OCI-LY1 (cell line): Measurements from ENCODE around the gene CSGALNACT2.

Experiments
- H2AFZ ChIP-seq: fragments of 200-600 bp; sonication (generic), shearing (Covaris generic); 2 replicates; pipeline ENCODE4 v1.6.0; 2014; ENCODE audit warnings: antibody characterized with exemption, mild to moderate bottlenecking, low read length
- H3F3A ChIP-seq: fragments of 200-600 bp; sonication (generic), shearing (Covaris generic); 2 replicates; pipeline ENCODE4 v1.6.0; 2014; ENCODE audit warnings: mild to moderate bottlenecking, antibody characterized with exemption, low read length, moderate library complexity; ENCODE audit not compliant: insufficient read depth
- H3K27ac ChIP-seq: fragments of 200-600 bp; sonication (generic); 2 replicates; pipeline ENCODE4 v1.5.1; 2014; ENCODE audit warnings: low read length, mixed run types, mild to moderate bottlenecking, low read depth; ENCODE audit not compliant: poor library complexity, severe bottlenecking
- H3K27me3 ChIP-seq: fragments of 200-600 bp; sonication (generic); 2 replicates; pipeline ENCODE4 v1.6.0; 2014; ENCODE audit warnings: antibody characterized with exemption, mild to moderate bottlenecking, low read length, moderate library complexity; ENCODE audit not compliant: insufficient read depth
- H3K36me3 ChIP-seq: fragments of 200-600 bp; sonication (generic); 2 replicates; pipeline ENCODE4 v1.6.1; 2014; ENCODE audit warnings: mild to moderate bottlenecking, antibody characterized with exemption, low read length, moderate library complexity, mixed read lengths; ENCODE audit not compliant: insufficient read depth
- H3K4me1 ChIP-seq: fragments of 200-600 bp; sonication (generic); 2 replicates; pipeline ENCODE4 v1.5.1; 2014; ENCODE audit warnings: mild to moderate bottlenecking, low read length, moderate library complexity; ENCODE audit not compliant: insufficient read depth, severe bottlenecking
- H3K4me2 ChIP-seq: fragments of 200-600 bp; sonication (generic), shearing (Covaris generic); 2 replicates; pipeline ENCODE4 v1.6.1; 2014; ENCODE audit warnings: low read length
- H3K4me3 ChIP-seq: fragments of 200-600 bp; sonication (generic); 2 replicates; pipeline ENCODE4 v1.5.1; 2014; ENCODE audit warnings: low read length, low read depth, mild to moderate bottlenecking, mixed read lengths; ENCODE audit not compliant: poor library complexity, severe bottlenecking
- H3K79me2 ChIP-seq: fragments of 200-600 bp; shearing (Covaris generic); 2 replicates; pipeline ENCODE4 v1.6.1; 2016; ENCODE audit warnings: mixed run types, low read length, mixed read lengths; ENCODE audit not compliant: insufficient read depth
- H3K9ac ChIP-seq: fragments of 200-600 bp; sonication (generic), shearing (Covaris generic); 2 replicates; pipeline ENCODE4 v1.6.1; 2014; ENCODE audit warnings: mild to moderate bottlenecking, low read length, mixed read lengths
- H3K9me2 ChIP-seq: fragments of 200-600 bp; sonication (generic), shearing (Covaris generic); 2 replicates; pipeline ENCODE4 v1.6.1; 2014; ENCODE audit warnings: low read depth, mild to moderate bottlenecking, low read length, mixed read lengths
- H3K9me3 ChIP-seq: fragments of 200-600 bp; shearing (Covaris generic); 2 replicates; pipeline ENCODE4 v1.6.1; 2014; ENCODE audit warnings: low read length, mixed read lengths
- H4K20me1 ChIP-seq: fragments of 200-600 bp; sonication (generic), shearing (Covaris generic); 2 replicates; pipeline ENCODE4 v1.6.0; 2016; ENCODE audit warnings: mild to moderate bottlenecking, low read length; ENCODE audit not compliant: insufficient read depth
- EZH2 ChIP-seq: fragments of 200-600 bp; sonication (generic), shearing (Covaris generic); IDR thresholded peaks from 2 replicates; pipeline ENCODE4 v1.8.0; 2017; ENCODE audit warnings: borderline replicate concordance, mixed run types, mild to moderate bottlenecking, antibody characterized with exemption, low read length, moderate library complexity, mixed read lengths
- TF ChIP-seq, protein P1 (sequence below): fragments of 200-600 bp; sonication (generic), shearing (Covaris generic); IDR thresholded peaks from 2 replicates; pipeline ENCODE4 v1.5.1; 2017; ENCODE audit warnings: mild to moderate bottlenecking, antibody characterized with exemption, low read length, moderate library complexity, mixed read lengths

Gene CSGALNACT2

GRCh38 chr10:43186150-43186549 is 47.9 kb downstream of the CSGALNACT2 start:
- TF ChIP-seq, protein P1, sequence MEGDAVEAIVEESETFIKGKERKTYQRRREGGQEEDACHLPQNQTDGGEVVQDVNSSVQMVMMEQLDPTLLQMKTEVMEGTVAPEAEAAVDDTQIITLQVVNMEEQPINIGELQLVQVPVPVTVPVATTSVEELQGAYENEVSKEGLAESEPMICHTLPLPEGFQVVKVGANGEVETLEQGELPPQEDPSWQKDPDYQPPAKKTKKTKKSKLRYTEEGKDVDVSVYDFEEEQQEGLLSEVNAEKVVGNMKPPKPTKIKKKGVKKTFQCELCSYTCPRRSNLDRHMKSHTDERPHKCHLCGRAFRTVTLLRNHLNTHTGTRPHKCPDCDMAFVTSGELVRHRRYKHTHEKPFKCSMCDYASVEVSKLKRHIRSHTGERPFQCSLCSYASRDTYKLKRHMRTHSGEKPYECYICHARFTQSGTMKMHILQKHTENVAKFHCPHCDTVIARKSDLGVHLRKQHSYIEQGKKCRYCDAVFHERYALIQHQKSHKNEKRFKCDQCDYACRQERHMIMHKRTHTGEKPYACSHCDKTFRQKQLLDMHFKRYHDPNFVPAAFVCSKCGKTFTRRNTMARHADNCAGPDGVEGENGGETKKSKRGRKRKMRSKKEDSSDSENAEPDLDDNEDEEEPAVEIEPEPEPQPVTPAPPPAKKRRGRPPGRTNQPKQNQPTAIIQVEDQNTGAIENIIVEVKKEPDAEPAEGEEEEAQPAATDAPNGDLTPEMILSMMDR, result no peak
- no peak for TF ChIP-seq EZH2
- Histone ChIP-seq H4K20me1 (no peaks in the 10 kb centered on the region), H3K79me2 (no peaks in the 10 kb centered on the region), H3K9ac (no peak overlapping the region), H3K9me3 (no peaks in the 10 kb centered on the region), H3K27me3 (no peaks in the 10 kb centered on the region), H3K4me2 (no peak overlapping the region), H3K4me1 (no peaks in the 10 kb centered on the region), H2AFZ (no peak overlapping the region), H3F3A (no peaks in the 10 kb centered on the region), H3K27ac (no peak overlapping the region), H3K36me3 (no peaks in the 10 kb centered on the region; the same call in 1 of the 2 replicates), H3K4me3 (no peak overlapping the region), H3K9me2 (no peaks in the 10 kb centered on the region)

DNA sequence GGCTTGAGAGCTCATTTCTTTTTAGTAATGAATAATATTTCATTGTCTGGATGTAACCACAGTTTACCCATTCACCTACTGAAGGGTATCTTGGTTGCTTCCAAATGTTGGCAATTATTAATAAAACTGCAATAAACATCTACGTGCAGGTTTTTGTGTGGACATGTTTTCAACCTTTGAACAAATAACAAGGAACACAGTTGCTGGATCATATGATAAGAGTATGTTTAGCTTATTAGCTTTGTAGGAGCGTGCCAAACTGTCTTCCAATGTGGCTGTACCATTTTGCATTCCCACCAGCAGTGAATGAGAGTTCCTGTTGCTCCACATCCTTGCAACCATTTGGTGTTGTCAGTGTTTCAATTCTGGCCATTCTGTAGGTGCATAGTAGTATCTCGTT is 49.0 kb downstream of the CSGALNACT2 start:
- H3K4me3 ChIP-seq, result no peak overlapping the region
- no peak for TF ChIP-seq EZH2
- TF ChIP-seq, protein P1, result no peak
- H3K27me3 ChIP-seq, result no peaks in the 10 kb centered on the region
- no peak overlapping the region for H3K27ac ChIP-seq
- H2AFZ ChIP-seq, result no peak overlapping the region
- no peaks in the 10 kb centered on the region for H3K9me2 ChIP-seq
- H3K79me2 ChIP-seq, result no peaks in the 10 kb centered on the region
- H3K4me1 ChIP-seq, result no peaks in the 10 kb centered on the region
- H3K9ac ChIP-seq, result no peak overlapping the region
- no peak overlapping the region for H3K4me2 ChIP-seq
- H3F3A ChIP-seq, result no peaks in the 10 kb centered on the region
- no peaks in the 10 kb centered on the region; the same call in 1 of the 2 replicates for H3K36me3 ChIP-seq
- no peaks in the 10 kb centered on the region for H4K20me1 ChIP-seq
- no peaks in the 10 kb centered on the region for H3K9me3 ChIP-seq

DNA sequence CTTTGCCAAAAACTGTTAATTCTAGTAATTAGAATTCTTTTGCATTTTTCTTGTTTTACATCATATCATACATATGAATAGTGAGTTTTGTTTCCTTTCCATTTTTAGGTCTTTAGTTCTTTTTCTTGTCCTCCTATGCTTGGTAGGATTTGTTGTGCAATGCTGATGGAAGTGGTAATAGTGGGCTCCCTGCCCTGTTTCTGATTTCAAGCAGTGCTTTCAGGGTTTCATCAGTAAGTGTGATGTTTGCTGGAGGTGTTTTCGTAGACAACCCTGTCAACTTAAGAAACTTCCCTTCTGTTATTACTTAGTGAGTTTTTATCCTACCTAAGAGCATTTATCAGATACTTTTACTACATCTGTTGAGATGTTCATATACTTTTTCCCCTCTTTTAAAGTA is 50.5 kb downstream of the CSGALNACT2 start:
- H3K27ac ChIP-seq, result no peak overlapping the region
- H3K36me3 ChIP-seq, result no peaks in the 10 kb centered on the region; the same call in 1 of the 2 replicates
- no peaks in the 10 kb centered on the region for H3K9me2 ChIP-seq
- H3K9ac ChIP-seq, result no peak overlapping the region
- no peak overlapping the region for H2AFZ ChIP-seq
- H3K4me1 ChIP-seq, result no peaks in the 10 kb centered on the region
- H3K9me3 ChIP-seq, result no peaks in the 10 kb centered on the region
- H3K4me2 ChIP-seq, result no peak overlapping the region
- H3K79me2 ChIP-seq, result no peaks in the 10 kb centered on the region
- TF ChIP-seq EZH2, result no peak
- TF ChIP-seq, protein P1, result no peak
- H3K4me3 ChIP-seq, result no peak overlapping the region
- H4K20me1 ChIP-seq, result no peaks in the 10 kb centered on the region
- no peaks in the 10 kb centered on the region for H3K27me3 ChIP-seq
- no peaks in the 10 kb centered on the region for H3F3A ChIP-seq
